Measurements from ENCODE around the gene NDUFAF2.

DNA sequence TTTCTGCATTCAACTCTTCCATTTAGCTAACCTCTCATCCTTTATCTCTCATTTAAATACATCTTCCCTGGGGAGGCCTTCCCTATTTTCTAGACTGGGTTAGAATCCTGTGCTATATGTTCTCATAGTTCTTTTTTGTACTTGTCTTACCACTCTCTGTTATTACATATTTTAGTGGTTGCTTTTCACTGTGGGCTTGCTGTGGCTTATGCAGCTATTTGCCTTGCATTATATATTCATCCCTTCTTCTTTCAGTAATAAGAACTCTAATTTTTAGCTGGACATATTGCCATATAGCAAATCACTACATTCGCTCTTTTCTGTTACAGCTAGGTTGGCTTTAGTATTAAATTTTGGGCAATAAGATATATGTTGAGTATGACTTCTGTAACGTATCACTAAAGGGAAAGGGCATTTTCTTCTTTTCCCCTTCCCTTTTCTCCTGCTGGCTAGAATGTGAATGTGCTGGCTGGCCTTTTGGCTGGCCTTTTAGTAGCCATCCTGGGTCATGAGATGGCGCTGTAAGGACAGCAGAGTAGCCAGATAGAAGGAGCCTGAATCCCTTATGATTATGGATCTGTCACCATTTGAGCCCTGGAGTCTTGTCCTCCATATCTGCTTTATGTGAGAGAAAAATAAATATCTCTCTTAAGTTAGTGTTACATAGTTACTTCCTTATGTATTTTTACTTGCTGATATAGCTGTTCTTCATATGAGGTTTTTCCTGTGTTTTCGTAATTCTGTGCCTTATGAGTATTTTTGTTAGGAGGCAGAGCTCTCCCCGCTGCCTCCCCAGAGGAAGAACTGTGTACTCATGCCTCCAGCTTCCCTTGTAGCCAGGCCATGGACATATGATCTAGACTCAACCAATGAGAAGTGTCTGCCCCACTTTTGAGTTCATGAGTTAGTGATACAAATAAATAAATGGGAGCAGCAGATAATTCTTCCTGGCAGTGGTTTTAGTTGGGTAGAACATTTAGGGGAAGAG is 65.8 kb downstream of the NDUFAF2 start:
- TF ChIP-seq, protein P1, sequence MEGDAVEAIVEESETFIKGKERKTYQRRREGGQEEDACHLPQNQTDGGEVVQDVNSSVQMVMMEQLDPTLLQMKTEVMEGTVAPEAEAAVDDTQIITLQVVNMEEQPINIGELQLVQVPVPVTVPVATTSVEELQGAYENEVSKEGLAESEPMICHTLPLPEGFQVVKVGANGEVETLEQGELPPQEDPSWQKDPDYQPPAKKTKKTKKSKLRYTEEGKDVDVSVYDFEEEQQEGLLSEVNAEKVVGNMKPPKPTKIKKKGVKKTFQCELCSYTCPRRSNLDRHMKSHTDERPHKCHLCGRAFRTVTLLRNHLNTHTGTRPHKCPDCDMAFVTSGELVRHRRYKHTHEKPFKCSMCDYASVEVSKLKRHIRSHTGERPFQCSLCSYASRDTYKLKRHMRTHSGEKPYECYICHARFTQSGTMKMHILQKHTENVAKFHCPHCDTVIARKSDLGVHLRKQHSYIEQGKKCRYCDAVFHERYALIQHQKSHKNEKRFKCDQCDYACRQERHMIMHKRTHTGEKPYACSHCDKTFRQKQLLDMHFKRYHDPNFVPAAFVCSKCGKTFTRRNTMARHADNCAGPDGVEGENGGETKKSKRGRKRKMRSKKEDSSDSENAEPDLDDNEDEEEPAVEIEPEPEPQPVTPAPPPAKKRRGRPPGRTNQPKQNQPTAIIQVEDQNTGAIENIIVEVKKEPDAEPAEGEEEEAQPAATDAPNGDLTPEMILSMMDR (IDR thresholded peaks at IDR 0.05) = no peak
- no peak for TF ChIP-seq POLR2A (IDR thresholded peaks at IDR 0.05)

All from thyroid gland (tissue), 4 donors.